Body of pancreas (tissue), 4 donors: ENCODE measurements around the gene PDE3A.

Experiments used
- POLR2A ChIP-seq, 3 donors: fragments of 450-650 bp; IDR thresholded peaks; one replicate each; pipeline ENCODE4 v1.6.1; 2016; ENCODE audit warnings: antibody characterized with exemption in 3 of 3, mild to moderate bottlenecking in 2 of 3
- TF ChIP-seq, protein P1 (sequence below), 7 experiments: fragments of 450-650 bp in 4 of 7; fragments of 200-600 bp in 3 of 7; sonication (generic) in 3 of 7; IDR thresholded peaks; one replicate each; pipeline ENCODE4 v1.5.1; 2016 to 2019; ENCODE audit warnings: antibody characterized with exemption in 7 of 7

DNA sequence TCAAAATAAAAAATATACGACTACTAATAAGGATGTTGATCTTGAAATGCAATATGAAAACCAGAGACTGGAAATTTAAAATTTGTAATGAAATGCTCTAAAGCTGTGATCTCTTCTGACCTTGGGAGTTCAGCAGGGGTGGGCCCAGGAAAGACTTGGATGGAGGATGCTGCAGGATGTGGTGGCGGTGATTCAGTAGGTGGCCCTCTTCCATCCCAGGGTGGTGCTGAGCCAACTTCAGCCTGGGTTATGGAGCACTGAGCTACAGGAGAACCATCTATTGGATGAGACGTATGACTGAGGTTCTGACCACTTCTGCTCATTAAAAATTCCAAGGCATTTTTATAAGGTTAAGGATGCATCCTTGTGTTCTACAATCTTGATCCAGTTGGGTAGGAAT is 6.9 kb upstream of the PDE3A start:
- TF ChIP-seq, protein P1, sequence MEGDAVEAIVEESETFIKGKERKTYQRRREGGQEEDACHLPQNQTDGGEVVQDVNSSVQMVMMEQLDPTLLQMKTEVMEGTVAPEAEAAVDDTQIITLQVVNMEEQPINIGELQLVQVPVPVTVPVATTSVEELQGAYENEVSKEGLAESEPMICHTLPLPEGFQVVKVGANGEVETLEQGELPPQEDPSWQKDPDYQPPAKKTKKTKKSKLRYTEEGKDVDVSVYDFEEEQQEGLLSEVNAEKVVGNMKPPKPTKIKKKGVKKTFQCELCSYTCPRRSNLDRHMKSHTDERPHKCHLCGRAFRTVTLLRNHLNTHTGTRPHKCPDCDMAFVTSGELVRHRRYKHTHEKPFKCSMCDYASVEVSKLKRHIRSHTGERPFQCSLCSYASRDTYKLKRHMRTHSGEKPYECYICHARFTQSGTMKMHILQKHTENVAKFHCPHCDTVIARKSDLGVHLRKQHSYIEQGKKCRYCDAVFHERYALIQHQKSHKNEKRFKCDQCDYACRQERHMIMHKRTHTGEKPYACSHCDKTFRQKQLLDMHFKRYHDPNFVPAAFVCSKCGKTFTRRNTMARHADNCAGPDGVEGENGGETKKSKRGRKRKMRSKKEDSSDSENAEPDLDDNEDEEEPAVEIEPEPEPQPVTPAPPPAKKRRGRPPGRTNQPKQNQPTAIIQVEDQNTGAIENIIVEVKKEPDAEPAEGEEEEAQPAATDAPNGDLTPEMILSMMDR (IDR thresholded peaks at IDR 0.05), result no peak
- no peak for TF ChIP-seq POLR2A (IDR thresholded peaks at IDR 0.05)
